Measurements from ENCODE around the gene GEMIN2.
"Not testable (repeated sequence)": the region's sequence is repeated elsewhere in the genome, so short reads cannot be mapped to it uniquely, and the experiment has no call there.

DNA sequence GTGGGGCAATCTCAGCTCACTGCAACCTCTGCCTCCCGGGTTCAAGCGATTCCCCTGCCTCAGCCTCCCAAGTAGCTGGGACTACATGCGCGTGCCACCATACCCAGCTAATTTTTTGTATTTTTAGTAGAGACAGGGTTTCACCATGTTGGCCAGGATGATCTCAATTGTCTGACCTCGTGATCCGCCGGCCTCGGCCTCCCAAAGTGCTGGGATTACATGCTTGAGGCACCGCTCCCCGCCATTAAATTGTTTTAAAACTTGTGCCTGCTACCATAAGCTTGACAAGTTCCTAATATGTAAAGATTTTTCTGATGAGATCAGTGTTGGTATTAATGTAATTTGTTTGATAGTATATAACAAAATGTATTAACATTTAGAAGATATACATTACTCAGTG, 14.9 kb upstream of the GEMIN2 start:
- TF ChIP-seq, protein P1, sequence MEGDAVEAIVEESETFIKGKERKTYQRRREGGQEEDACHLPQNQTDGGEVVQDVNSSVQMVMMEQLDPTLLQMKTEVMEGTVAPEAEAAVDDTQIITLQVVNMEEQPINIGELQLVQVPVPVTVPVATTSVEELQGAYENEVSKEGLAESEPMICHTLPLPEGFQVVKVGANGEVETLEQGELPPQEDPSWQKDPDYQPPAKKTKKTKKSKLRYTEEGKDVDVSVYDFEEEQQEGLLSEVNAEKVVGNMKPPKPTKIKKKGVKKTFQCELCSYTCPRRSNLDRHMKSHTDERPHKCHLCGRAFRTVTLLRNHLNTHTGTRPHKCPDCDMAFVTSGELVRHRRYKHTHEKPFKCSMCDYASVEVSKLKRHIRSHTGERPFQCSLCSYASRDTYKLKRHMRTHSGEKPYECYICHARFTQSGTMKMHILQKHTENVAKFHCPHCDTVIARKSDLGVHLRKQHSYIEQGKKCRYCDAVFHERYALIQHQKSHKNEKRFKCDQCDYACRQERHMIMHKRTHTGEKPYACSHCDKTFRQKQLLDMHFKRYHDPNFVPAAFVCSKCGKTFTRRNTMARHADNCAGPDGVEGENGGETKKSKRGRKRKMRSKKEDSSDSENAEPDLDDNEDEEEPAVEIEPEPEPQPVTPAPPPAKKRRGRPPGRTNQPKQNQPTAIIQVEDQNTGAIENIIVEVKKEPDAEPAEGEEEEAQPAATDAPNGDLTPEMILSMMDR (IDR thresholded peaks at IDR 0.05; ENCODE audit: low read depth, low read length) = not testable (repeated sequence)
- TF ChIP-seq POLR2A (IDR thresholded peaks at IDR 0.05; ENCODE audit: extremely low read depth, insufficient read length); MAX (IDR thresholded peaks at IDR 0.05; ENCODE audit: low read depth, low read length): not testable (repeated sequence)
